Psoas muscle (tissue), 8 donors: Measurements from ENCODE around the gene EXOC8. TPM values are rescaled to one million over a fixed set of nuclear protein-coding genes. Genes with fewer than 3 reads are reported as not detected.
A peak's percentile ranks its signal among the peaks of the same experiment; 100 is the strongest.

Experiments used
- ATAC-seq, 4 donors: fragments of 200-7000 bp; cut with Tn5 transposase; one replicate each; pipeline ENCODE4 v1.9.1; 2020; ENCODE audit warnings: moderate library complexity in 3 of 4, mild to moderate bottlenecking in 2 of 4
- DNase-seq, 2 donors: peaks; one replicate each; pipeline ENCODE4 v3.0.0-alpha.2; 2020
- H3K27ac ChIP-seq: fragments of 200-600 bp; one replicate; pipeline ENCODE4 v1.8.0; 2022
- H3K27me3 ChIP-seq, 3 donors: fragments of 200-600 bp in 1 of 3; one replicate each; pipeline versions ENCODE4 v1.6.1 to v1.8.0; 2013 to 2022; ENCODE audit warnings: low read length in 2 of 3, mild to moderate bottlenecking in 2 of 3, moderate library complexity in 1 of 3; ENCODE audit not compliant: insufficient read depth in 3 of 3
- H3K36me3 ChIP-seq, 2 donors: fragments of 200-600 bp in 1 of 2; one replicate each; pipeline versions ENCODE4 v1.6.1 to v1.8.0; 2013 to 2022; ENCODE audit warnings: low read depth in 1 of 2, mild to moderate bottlenecking in 1 of 2, moderate library complexity in 1 of 2; ENCODE audit not compliant: insufficient read depth in 1 of 2
- H3K4me1 ChIP-seq: fragments of 200-600 bp; one replicate; pipeline ENCODE4 v1.8.0; 2022
- H3K4me3 ChIP-seq: fragments of 200-600 bp; one replicate; pipeline ENCODE4 v1.8.0; 2022; ENCODE audit warnings: mild to moderate bottlenecking
- H3K9me3 ChIP-seq: fragments of 200-600 bp; one replicate; pipeline ENCODE4 v1.8.0; 2022
- CTCF ChIP-seq: fragments of 200-600 bp; IDR thresholded peaks from one replicate; pipeline ENCODE4 v1.8.0; 2022; ENCODE audit warnings: antibody characterized with exemption
- WGBS, 3 donors: extraction: QIAGEN DNeasy Blood & Tissue Kit; methylation state at CpG; one replicate each; pipeline versions ENCODE4 v1.1.6 to v1.1.7; 2013; 5-methylcytosine and 5-hydroxymethylcytosine counted together
- intact Hi-C, 2 donors: fragments of 100-400 bp; cut with DNase I; formaldehyde crosslinking; loops; one replicate each; pipeline versions ENCODE4 v1.11.0 to v1.14.2; 2022
- polyA plus RNA-seq, 3 donors: library from polyadenylated mRNA; stranded (reverse); fragments of 200-250 nt; gene quantifications; one replicate each; pipeline ENCODE4 v1.2.3, GENCODE V29; 2013
- total RNA-seq, 4 donors: library from RNA; stranded (reverse); fragmentation: NEBNext Ultra II Directional in 2 of 4; extraction: Animal tissue kit (Norgen Biotek cat#: 25700) in 2 of 4; gene quantifications; one replicate each; pipeline versions ENCODE4 v1.2.1 to v1.2.4, GENCODE V29; 2021 to 2023
- donor health status: healthy with polysubstance abuse.
- donor health status: DM: no; HTN: no; CAD: no; lungs with moderate emphysema.
- donor health status: Bipolar disorder and iron deficiency.
- donor health status: healthy.
- donor health status: DM: yes; HTN: yes; CAD: no.
- donor health status: DM: no; HTN: no; CAD: no.
- donor health status: DM: no; HTN: no; CAD: no.
- donor health status: DM: yes; HTN: yes; CAD: no.

The EXOC8 gene
- total and polyA plus RNA-seq, 7 donors: 5.2 to 39.9 (median 15.9) TPM

- Histone ChIP-seq H3K27me3 (no peaks in the 10 kb centered on the region), H3K4me3 (peak within 1 kb of the TSS; percentile 95), H3K4me1 (peaks cover 38% of the 10 kb centered on the region), H3K27ac (peak within 1 kb of the TSS; percentile 99), H3K9me3 (no peaks in the 10 kb centered on the region), H3K36me3 (peaks cover 2 to 39% of the 10 kb centered on the region in 2 donors)
- intact Hi-C loops: loop anchor here (5.0 kb wide), 2 partner anchors 96 to 254 kb away; partner anchors contain the start of gene GNPAT (in 2 of the 2)
- peak in 3 of 4 donors; percentile 20 to 77 (median 73) for ATAC-seq
- WGBS, 3 donors: 0 to 1% (median 0%) methylated on average over 43 of the region's 43 CpGs
- no peak for DNase-seq
- no peak for TF ChIP-seq CTCF
These were observed 847 bp upstream of the EXOC8 start, which contains the start of gene SPRTN for GRCh38 chr1:231338270-231339128. Gene SPRTN (plus strand): TSS chr1:231338293. CDS start chr1:231338384, 91 bp downstream.

GRCh38 chr1:231337043-231337471 is 595 bp downstream of the EXOC8 start:
- Histone ChIP-seq H3K4me1 (peaks cover 52% of the 10 kb centered on the region), H3K4me3 (peak overlapping the region; percentile 95), H3K27me3 (no peaks in the 10 kb centered on the region), H3K9me3 (no peaks in the 10 kb centered on the region), H3K36me3 (peaks cover 0 to 27% of the 10 kb centered on the region in 2 donors), H3K27ac (peak overlapping the region; percentile 99)
- TF ChIP-seq CTCF: no peak
- intact Hi-C loops: loop anchor here (5.0 kb wide), 2 partner anchors 95 to 255 kb away; partner anchors contain the start of gene GNPAT (in 2 of the 2)
- 0 to 1% (median 1%) methylated on average over 24 to 32 of the region's 32 CpGs for WGBS, 3 donors
- DNase-seq: no peak
- peak; percentile 18 to 67 (median 25) for ATAC-seq

GRCh38 chr1:231335663-231336602 is 1.7 kb downstream of the EXOC8 start:
- H3K4me1 ChIP-seq: peaks cover 52% of the 10 kb centered on the region
- H3K27ac ChIP-seq: peak overlapping the region; percentile 99
- intact Hi-C loops: loop anchor here (5.0 kb wide), 2 partner anchors 94 to 256 kb away; partner anchors contain the start of gene GNPAT (in 2 of the 2)
- 40 to 47% (median 44%) methylated on average over 21 of the region's 21 CpGs for WGBS, 3 donors
- no peak for TF ChIP-seq CTCF
- H3K27me3 ChIP-seq: no peaks in the 10 kb centered on the region
- H3K36me3 ChIP-seq: peaks cover 0 to 17% of the 10 kb centered on the region in 2 donors
- peak overlapping the region; percentile 95 for H3K4me3 ChIP-seq
- DNase-seq: peak; percentile 33 to 69
- no peaks in the 10 kb centered on the region for H3K9me3 ChIP-seq
- peak in 2 of 4 donors; percentile 38 to 44 for ATAC-seq

GRCh38 chr1:231334952-231335351 is 2.7 kb downstream of the EXOC8 start:
- no peak for ATAC-seq
- no peak for TF ChIP-seq CTCF
- WGBS, 3 donors: 87 to 92% (median 88%) methylated on average over 6 of the region's 6 CpGs
- Histone ChIP-seq H3K4me1 (peaks cover 52% of the 10 kb centered on the region), H3K4me3 (peak overlapping the region; percentile 95), H3K27ac (peak overlapping the region; percentile 36), H3K9me3 (no peaks in the 10 kb centered on the region), H3K36me3 (peaks cover 0 to 10% of the 10 kb centered on the region in 2 donors), H3K27me3 (no peaks in the 10 kb centered on the region)
- DNase-seq: no peak
- intact Hi-C loops: loop anchor here (5.0 kb wide), 2 partner anchors 93 to 257 kb away; partner anchors contain the start of gene GNPAT (in 2 of the 2)
